ENCODE measurements around the gene ARMC12.

Gene ARMC12

DNA sequence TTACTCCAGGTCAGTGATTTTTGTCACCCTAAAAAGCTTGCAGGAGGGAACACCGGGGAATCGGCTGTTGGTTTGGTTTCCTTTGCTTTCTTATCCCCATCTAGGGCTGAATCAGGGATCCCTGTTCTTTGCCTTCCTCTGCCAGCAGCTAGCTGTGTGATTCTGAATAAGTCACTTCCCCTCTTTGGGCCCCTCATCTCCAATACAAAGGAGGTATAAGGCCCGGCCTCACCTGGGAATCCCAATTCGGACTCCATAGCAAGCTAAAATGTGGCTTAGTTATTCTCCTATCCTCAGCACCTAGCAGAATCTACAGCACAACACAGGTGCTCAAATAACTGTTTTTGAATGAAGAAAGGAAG lies 18.5 kb upstream of the ARMC12 start:
- no peak for DNase-seq (ENCODE audit: low read depth in 3 of 3)

DNA sequence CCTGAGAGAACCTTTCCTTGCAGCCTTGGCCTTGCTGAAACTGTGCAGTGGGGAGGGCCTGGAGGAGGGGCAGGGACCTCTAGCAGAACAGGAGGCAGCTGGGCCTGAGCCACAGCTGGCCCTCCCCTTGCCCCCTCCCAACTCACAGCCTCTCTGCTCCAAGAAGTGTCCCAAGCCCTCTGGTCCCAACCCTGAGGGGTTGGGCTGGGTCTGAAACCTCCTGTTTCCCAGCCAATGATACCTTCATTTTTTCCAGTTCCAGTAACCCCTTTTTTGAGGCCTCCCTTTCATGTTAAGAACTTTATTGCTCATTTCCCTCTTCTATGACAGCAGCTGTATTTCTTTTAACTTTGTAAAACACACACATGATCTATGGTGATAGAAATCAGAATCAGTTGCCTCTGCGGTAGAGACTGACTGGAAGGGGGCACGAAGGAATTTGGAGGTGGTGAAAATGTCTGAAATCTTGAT lies 17.9 kb upstream of the ARMC12 start:
- no peak for DNase-seq (ENCODE audit: low read depth in 3 of 3)

DNA sequence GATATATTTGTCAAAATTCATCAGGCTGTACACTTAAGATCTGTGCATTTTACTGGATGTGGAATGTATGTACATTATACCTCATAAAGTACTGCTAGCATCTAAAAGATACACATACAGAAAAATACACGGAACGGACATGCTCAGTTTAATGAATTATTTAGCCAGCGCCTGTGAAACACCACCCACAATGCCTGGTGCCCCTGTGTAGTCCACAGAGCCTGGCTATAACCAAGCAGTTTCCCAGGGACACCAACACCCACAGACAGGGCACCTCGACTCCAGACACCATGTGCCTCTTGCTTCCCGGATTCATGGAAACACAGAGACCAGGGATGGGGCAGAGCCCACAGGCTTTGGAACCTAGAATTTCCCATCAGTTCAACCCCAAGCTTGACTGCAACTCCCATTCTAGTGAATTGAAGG lies 17.4 kb upstream of the ARMC12 start:
- no peak for DNase-seq (ENCODE audit: low read depth in 3 of 3)

DNA sequence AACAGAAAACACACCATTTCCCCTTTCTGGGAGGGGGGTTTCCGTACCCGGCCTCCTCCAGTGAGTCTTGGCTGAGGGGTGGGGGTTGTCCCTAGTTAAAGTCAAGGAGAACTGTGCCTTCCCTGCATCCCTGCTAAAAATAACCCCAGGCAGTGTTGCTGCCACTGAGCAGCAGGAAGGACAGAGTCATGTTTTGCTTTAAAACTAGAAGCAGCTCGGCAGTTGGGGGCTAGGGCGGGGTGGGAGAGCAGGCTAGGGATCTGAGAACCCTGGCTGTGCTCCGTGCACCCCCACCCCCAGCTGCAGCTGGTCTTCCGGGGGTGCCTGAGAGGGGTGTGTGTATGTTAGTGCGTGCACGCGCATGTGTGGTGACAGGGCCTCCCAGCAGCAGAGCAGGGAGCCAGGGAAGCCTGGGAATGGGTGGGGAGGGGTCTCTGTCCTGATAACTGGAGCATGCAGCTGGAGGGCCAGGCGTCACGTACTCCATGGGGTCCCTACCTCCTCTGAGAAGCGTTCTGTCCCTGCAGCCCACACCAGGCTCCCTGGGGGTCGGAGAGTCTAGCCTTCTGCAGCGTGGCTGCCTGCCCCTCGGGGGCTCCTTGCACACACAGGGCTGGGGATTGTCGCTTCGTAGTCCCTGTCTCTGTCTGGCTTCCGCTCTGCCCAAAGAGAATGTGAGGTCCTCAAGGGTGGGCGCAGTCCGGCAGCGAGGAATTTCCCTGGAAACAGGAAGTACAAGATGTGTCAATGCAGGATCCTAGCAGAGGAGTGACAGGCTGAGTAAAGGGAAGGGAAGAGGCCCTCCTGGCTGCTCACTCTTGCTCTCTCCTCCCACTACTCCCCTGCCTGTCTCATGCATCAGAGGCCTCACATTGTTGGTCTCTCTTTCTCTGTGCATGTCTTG lies 16.8 kb upstream of the ARMC12 start:
- no peak for DNase-seq (ENCODE audit: low read depth in 3 of 3)

DNA sequence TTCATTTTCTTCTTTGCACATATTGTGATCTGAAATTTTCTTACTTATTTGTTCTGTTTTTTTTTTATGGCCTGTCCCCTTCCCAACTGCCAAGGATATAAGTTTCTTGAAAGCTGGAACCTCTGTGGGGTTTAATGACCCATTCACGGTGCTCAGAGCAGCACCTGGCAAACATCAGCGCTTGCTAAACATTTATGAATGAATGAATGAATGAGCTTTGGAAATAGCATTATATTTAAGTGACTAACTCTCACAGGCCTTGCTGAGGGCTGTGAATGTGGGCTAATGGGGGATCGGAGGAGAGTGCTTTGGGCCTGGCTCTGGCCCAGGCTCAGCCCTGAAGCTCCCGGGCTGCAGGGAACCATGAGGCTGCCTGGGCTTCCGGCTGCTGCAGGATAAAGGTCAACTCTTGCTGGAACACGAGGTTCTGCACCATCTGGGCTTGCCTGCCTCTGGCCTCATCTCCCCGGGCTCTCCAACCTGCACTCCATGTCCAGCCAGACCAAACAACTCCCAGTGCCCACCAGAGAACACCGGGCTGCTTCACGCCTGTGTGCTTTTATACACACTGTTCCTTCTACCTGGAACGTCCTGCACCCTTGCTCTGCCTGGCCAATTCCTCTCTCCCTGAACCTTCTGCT lies 14.6 kb upstream of the ARMC12 start:
- no peak for DNase-seq (ENCODE audit: low read depth in 3 of 3)

DNA sequence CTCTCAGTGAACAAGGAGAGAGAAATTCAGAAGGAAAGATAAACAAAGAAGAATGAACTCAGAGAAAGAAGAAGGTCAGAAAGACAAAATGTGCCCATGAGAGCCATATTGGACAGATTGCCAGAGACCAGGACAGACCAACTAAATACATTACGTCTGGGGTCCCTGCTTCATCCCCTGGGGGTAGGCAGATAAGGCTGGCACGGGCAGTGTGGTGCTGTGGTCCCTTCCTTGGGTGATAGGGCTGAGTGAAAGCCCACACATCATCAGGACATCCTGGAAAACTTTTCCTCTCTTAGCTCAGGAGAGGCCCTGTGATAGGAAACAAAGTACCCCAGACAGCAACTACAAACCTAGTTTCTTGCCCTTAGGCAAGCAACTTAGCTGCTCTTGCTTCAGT lies 13.2 kb upstream of the ARMC12 start:
- DNase-seq (ENCODE audit: low read depth in 3 of 3) = no peak

DNA sequence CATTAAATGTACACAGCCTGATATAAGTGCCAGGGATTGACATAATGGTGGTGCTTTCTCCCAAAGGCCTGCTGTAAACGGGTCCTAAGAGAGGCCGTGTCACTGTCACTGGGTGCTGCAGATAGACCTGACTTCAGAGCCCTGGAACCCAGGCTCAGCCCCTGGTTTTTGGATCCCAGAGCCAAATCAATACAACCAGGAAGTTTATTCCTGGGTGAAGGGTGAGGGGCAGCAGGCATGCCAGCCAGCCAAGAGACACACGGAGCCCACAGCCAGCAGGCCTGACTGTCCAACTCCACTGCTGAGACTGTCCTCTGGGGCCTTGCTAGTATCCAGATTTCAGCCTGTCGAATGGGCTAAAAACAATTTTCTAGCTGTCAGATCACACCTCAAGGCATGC lies 12.8 kb upstream of the ARMC12 start:
- DNase-seq (ENCODE audit: low read depth in 3 of 3) = no peak

DNA sequence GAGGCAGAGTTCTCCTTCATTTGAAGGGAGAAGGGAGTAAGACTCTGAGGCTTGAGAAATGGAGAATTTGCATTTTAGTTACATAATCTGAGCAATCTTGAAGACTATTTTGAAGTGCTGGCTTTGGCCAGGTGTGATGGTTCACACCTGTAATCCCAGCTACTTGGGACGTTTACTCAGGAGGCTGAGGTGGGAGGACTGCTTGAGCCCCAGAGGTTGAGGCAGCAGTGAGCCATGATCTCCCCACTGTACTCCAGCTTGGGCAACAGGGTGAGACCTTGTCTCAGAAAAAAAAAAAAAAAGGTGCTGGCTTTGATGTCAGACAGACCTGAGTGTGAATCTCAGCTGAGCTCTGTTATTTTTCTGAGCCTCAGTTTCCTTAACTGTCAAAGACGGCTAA lies 12.4 kb upstream of the ARMC12 start:
- DNase-seq (ENCODE audit: low read depth in 3 of 3) = no peak

DNA sequence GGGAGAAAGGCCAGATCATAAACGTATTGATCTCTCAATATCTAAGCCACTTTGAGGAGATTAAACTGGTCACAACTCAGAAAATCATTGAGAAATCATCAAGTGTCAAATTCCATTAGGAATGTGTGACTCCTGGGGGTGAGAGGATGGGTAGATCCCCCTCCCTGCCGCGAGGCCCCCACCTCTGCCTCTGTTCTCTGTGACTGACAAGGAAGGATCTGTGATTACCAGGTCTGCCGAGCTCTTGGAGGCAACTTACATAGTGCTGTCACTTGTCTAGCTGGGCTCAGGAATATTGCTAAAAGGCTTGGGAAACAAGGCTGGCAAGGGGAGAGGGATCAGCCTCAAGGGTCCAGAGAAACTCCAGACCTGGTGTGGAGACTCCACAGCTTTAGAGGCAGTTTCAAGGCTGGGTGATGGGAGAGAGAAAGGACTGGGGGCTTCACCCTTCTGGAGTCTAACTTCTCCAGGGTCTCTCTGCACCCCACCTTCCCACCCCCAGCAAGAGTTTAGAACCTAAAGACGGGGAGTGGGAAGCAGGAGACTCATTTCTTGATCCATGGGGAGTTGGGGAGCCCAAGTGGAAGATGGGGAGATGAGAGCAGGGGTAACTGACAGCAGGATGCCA lies 11.6 kb upstream of the ARMC12 start:
- DNase-seq (ENCODE audit: low read depth in 3 of 3) = no peak

DNA sequence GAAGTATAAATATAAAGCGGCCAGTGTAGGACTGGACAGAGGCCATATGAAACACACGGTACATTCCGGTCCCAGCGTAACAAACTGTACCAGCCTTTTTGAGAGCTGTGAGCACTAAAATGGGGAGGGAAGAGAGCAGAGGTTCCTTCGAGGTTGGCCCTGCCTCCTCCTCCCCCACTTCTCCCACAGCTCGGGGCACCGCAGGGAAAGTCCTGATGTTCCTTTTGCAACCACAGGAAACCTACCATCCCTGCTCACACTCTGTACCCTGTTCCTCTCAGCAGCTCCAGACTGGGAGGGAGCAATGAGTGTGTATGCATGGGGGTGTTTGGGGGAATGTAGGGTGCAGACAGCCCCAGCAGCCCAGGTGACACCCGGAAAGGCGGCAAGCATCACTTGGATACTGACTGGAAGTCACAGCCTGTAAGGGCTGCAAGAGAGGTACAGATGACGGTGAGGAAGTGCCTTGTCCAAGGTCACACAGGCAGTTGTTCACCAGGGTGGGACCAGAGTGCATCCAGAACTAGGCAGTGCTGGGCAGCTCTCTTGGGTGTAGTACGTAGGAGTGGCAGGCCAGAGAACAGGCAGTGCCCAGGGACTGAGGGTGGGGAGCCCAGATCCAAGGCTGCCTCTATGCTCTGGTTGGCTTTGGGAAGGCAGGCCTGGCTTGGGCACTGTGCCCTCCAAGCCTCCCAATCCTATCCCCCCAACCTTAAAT lies 11.0 kb upstream of the ARMC12 start:
- DNase-seq (ENCODE audit: low read depth in 3 of 3) = no peak

DNA sequence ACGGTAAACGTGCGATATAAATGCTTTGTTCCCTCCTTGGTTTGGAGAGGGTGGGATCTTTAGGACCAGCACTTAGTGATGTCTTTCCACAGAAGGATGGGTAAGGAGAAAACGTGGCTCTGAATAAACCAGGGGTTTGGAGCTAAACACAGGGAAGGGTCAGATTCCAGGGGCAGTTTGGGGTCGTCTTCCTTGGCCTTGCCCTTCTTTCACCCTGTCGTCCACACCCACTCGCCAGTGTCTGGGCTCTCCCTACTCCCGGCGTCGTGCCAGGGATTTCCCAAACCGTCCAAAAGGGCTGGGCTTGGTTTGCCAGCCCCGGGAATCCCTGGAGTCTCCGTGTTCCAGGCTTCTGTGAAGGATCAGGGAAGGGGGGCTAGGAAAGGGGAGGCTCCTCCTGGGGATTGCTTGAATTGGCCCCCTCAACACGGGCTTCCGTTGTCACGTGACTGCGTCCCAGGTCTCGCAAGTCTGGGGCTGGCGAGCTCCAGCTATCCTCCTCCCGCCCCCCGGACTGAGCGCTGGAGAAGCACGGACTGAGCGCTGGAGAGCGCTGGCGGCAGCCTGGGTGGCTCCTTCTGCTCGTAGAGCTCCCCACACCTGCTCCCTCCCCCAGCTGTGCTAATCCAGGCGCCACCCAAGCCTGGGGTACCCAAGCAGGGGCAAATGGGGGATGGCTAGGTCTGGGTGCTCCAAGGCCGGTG lies 9.4 kb upstream of the ARMC12 start:
- no peak for DNase-seq (ENCODE audit: low read depth in 3 of 3)

DNA sequence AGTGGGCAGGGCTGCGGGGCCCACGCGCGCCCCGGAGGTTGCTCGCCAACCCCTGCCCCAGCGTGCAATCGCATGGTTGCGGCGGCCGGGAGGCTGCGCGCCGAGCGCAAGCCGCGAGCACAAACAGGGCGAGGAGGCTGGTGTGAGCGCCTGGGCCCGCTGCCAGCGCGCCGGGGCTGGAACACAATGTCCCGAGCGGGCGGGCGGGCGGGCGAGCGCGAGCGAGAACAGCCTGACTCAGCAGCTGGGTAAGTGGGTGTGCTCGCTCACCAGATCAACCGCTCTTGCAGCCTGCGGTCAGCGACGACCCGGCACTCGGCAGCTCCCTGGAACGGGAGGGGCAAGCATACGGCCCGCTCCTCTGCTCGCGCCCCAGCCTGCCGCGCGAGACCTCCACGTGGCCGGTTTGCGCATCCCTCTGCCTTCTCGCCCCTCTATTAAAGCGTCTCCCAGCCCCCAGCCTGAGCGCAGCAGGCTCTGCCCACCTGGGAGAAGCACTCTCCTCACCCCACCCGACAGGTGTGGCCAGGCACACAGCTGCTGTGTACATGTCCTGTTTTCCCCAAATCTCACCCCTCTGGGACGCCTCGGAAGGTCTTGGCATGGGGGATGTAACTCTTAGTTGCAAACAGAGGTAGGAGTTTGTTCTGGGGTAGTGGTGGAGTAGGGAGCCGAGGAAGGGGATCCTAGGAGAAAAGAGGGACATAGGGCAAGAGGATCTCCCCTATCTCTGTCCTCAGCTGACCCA lies 8.7 kb upstream of the ARMC12 start:
- DNase-seq (ENCODE audit: low read depth in 3 of 3) = peak; percentile 62 to 80 (median 72)

DNA sequence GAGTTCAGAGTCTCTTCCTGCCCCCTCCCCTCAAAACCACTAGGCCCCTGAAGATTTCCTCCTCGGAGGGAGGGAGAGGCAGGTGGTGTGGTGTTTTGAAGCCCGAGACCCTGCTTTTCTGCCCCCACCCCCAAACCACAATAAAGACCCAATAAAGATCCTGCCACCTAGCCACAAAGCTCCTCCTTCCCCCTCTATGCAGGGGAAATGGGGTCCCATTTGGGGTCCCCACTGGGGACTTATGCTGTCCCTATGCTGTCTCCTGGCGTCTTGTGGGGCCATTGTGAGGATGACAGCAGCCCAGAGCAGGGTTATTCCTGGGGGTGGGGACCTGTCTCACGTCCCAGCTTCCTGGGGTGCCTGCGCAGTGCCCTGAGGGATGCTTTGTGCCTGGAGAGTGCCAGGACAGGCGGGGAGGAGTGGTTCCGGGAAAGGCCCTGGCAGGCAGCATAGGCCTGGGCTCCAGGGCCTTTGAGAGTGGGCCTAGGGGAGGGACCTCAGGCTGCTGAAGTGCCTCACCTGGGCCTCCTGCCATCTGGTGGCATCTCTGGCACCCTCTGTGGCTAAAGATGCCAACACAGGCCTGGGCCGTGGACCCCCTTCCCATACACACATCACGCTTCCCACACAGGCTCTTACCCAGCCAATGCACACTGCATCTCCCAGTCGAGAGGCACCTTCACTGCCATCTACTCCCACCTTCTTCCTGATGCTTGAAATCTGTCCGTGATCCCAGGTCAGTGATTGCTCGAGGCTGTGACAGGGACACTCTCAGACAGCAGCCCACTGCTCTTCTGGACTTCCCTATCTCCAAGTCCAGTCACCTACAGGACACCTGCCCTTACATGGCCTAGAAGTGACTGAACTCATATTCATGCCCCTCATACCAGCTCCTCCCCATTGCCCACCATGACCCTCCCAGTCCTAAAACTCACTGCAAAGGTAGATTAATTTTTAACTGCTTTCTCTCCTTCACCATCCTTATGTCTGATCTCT lies 7.9 kb upstream of the ARMC12 start:
- no peak for DNase-seq (ENCODE audit: low read depth in 3 of 3)

DNA sequence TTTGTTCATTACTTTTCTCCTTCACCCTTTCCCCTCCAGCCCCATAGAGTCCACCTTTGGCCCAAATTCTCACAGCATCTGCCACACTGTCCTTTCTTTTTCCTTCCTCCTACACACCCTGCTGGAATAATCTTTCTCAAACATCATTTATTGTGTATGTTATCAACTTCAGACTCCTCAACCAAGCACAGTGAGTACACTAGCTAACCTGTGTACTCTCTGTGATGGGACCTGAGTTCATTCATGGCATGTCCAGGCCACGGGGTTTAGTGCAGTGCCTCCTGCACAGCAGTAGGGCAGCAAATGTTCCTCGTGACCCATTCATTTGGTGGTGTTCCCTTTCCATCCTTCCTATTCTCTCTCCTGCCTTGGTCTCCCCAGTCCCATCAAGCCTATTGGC lies 7.1 kb upstream of the ARMC12 start:
- no peak for DNase-seq (ENCODE audit: low read depth in 3 of 3)

DNA sequence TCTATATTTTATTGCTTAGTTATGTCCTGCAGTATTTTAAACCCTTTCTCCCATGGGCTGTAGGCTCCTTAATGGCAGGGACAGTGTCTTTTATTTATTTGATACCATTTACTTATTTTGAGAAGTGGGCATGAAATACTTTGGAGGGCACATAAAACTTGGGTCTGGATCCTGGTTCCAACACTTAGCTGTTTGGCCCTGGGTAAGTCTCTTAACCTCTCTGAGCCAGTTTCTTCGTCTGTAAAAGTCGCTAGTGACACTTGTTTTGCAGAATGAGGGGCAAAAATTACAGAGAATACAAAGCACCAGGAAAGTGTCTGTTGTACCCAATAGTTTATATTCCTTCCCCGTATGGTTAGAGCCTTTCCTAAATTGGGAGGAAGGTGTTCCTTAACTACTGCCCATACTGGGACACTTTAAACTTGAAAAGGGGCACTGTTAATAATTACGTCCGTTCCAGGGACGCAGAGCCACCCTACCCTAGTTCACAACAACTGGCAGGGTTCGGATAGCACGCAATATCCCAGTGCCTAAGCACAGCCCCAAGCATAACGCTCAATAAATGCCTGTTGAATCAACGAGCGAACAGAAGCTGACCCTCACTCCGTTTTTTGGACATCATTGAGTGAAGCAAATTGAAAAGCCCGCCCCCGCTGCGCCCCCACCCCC lies 6.0 kb upstream of the ARMC12 start:
- DNase-seq (ENCODE audit: low read depth in 3 of 3) = no peak

DNA sequence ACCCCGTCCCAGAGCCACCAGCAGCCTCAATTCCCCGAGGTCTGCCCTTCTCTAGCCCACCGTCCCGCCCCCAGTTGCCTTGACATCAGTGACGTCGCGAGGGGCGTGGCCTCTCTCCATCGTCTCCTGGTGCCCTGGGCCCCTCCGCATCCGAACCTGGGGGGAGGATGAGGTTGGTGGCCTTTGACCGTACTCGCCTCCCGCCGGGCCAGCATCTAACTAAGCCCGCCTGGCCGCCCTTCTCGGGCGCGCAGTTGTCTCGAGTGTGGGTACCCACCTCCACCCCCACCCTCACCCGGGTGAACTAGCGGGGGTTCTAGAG lies 5.5 kb upstream of the ARMC12 start:
- peak; percentile 81 to 96 (median 88) for DNase-seq (ENCODE audit: low read depth in 3 of 3)

DNA sequence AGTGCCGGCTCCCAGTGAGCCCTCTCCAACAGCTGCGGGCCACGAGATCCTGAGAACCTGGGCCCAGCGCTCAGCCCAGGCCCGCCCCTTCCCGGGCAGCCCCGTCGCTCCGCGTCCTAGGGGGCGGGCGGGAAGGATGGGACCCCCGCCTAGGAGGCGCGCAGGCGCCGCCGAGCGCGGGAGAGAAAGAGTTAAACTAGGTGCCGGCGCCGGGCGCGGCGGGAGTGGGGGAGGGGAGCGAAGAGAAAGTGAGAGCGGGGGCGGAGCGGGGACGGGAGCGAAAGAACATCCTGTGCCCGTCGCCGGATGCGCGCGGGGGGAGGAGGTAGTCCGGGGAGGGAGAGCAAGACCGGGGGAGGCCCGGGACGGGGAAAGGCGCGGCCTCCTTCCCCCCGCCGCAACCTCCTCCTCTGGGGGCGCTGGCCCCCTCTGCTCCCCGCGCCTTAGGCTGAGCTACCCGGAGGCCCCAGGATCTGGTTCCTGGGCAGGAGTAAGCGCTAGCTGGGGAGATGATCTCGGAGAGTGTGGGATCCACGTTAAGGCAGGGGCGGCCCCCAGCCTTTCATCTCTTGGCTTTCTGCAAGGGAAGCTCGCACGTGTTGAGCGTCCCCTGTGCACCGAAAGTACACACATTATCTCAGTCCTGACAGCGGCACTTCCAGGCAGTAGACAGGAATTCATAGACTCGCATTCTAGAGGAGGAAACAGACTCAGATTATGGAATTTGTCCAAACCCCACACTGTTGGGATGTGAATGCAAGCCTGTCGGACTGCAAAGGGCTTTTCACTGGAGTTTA lies 4.9 kb upstream of the ARMC12 start:
- DNase-seq (ENCODE audit: low read depth in 3 of 3) = peak; percentile 89 to 97 (median 90)

DNA sequence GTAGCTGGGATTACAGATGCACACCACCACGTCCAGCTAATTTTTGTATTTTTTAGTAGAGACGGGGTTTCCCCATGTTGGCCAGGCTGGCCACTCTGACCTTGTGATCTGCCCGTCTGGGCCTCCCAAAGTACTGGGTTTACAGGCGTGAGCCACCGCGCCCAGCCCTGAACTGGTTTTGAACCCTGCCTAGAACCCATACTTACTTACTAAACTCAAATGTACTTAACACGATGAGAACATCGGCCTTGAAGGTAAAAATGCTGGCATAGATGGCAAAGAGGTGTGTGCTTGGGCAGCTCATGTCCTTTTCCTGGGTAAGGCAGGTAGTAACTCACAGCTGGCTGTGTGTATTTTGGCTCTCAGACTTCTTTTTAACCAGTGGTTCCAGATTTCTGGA lies 3.2 kb upstream of the ARMC12 start:
- DNase-seq (ENCODE audit: low read depth in 3 of 3) = no peak
